B cell (primary cell): ENCODE measurements around the gene MYOM1. TPM values are rescaled to one million over a fixed set of nuclear protein-coding genes. Genes with fewer than 3 reads are reported as not detected.
"Not testable (repeated sequence)": the region's sequence is repeated elsewhere in the genome, so short reads cannot be mapped to it uniquely, and the experiment has no call there.

Source experiments
- ATAC-seq: fragments of 200-7000 bp; cut with Tn5 transposase; one replicate; pipeline ENCODE4 v1.10.0; 2021; ENCODE audit warnings: low read depth, mild to moderate bottlenecking, moderate number of reproducible peaks, moderate library complexity
- CTCF ChIA-PET: fragments of 350-600 bp; sonication (Branson Sonifier 250); formaldehyde crosslinking; loops from one replicate; lab custom pipeline; 2021; ENCODE audit warnings: antibody characterized with exemption, inconsistent platforms; lab: Charles Lee
- POLR2A ChIA-PET: fragments of 350-600 bp; sonication (Branson Sonifier 250); formaldehyde crosslinking; loops from one replicate; lab custom pipeline; 2021; ENCODE audit warnings: antibody characterized with exemption; lab: Charles Lee
- DNase-seq: peaks from one replicate; pipeline ENCODE4 v3.0.0; 2013
- H2AFZ ChIP-seq: 2 replicates; pipeline ENCODE4 v1.6.1; 2012; ENCODE audit warnings: mild to moderate bottlenecking, low read depth, low read length; ENCODE audit not compliant: insufficient read depth, poor library complexity, severe bottlenecking
- H3K27ac ChIP-seq, 2 donors: 1 replicate in 1 of 2; 2 replicates in 1 of 2; pipeline ENCODE4 v1.5.1; 2012 to 2013; ENCODE audit warnings: low read length in 2 of 2, mild to moderate bottlenecking in 2 of 2, moderate library complexity in 1 of 2
- H3K27me3 ChIP-seq, 4 experiments: fragments of 200-600 bp in 1 of 4; sonication (generic) in 1 of 4; replicated peaks in 1 of 4; 1 replicate in 2 of 4; 2 replicates in 2 of 4; pipeline versions ENCODE4 v1.6.1 to v1.7.0; 2013 to 2016; ENCODE audit warnings: low read length in 3 of 4, mild to moderate bottlenecking in 2 of 4, mixed read lengths in 1 of 4, moderate library complexity in 1 of 4; ENCODE audit not compliant: insufficient read depth in 4 of 4, control insufficient read depth in 3 of 4; ENCODE audit errors: control extremely low read depth in 1 of 4
- H3K36me3 ChIP-seq, 2 experiments: replicated peaks in 1 of 2; 1 replicate in 1 of 2; 2 replicates in 1 of 2; pipeline versions ENCODE4 v1.6.1 to v1.7.1; 2013; ENCODE audit warnings: low read length in 1 of 2; ENCODE audit not compliant: insufficient read depth in 2 of 2, control insufficient read depth in 1 of 2; ENCODE audit errors: control extremely low read depth in 1 of 2, extremely low read depth in 1 of 2
- H3K4me1 ChIP-seq, 2 donors: fragments of 200-600 bp in 1 of 2; sonication (generic) in 1 of 2; 1 replicate in 1 of 2; 2 replicates in 1 of 2; pipeline versions ENCODE4 v1.5.1 to v1.6.1; 2013 to 2017; ENCODE audit warnings: low read length in 2 of 2; ENCODE audit not compliant: control insufficient read depth in 2 of 2, insufficient read depth in 2 of 2
- H3K4me2 ChIP-seq: replicated peaks from 2 replicates; pipeline ENCODE3; 2012; ENCODE audit warnings: mild to moderate bottlenecking, low read depth, low read length; ENCODE audit not compliant: poor library complexity, severe bottlenecking
- H3K4me3 ChIP-seq, 5 experiments: fragments of 200-600 bp in 1 of 5; sonication (generic) in 1 of 5; 1 replicate in 3 of 5; 2 replicates in 2 of 5; pipeline versions ENCODE4 v1.5.1 to v1.7.0; 2011 to 2016; ENCODE audit warnings: low read length in 4 of 5, mild to moderate bottlenecking in 4 of 5, low read depth in 2 of 5, control low read depth in 1 of 5, moderate library complexity in 1 of 5; ENCODE audit not compliant: insufficient read depth in 1 of 5; ENCODE audit errors: control extremely low read depth in 1 of 5, extremely low read depth in 1 of 5
- H3K79me2 ChIP-seq: fragments of 200-600 bp; sonication (generic); one replicate; pipeline ENCODE4 v1.6.0; 2016; ENCODE audit warnings: low read length; ENCODE audit not compliant: control insufficient read depth, insufficient read depth
- H3K9ac ChIP-seq: fragments of 200-600 bp; sonication (generic); 2 replicates; pipeline ENCODE4 v1.6.1; 2017; ENCODE audit warnings: mild to moderate bottlenecking, low read length, moderate library complexity
- H3K9me3 ChIP-seq, 3 donors: one replicate each; pipeline versions ENCODE4 v1.6.1 to v1.7.1; 2013; ENCODE audit warnings: low read length in 2 of 3; ENCODE audit not compliant: control insufficient read depth in 2 of 3, insufficient read depth in 1 of 3; ENCODE audit errors: control extremely low read depth in 1 of 3
- H4K20me1 ChIP-seq: 2 replicates; pipeline ENCODE4 v1.6.0; 2012; ENCODE audit warnings: mild to moderate bottlenecking, low read length; ENCODE audit not compliant: insufficient read depth, control insufficient read depth, poor library complexity, severe bottlenecking
- H3K27ac Mint-ChIP-seq: one replicate; pipeline ENCODE4 v1.8.0; 2021; ENCODE audit warnings: mixed read lengths
- H3K27me3 Mint-ChIP-seq: one replicate; pipeline ENCODE4 v1.8.0; 2021; ENCODE audit warnings: mixed read lengths
- H3K4me1 Mint-ChIP-seq: one replicate; pipeline ENCODE4 v1.8.0; 2021; ENCODE audit warnings: mixed read lengths
- H3K4me3 Mint-ChIP-seq: one replicate; pipeline ENCODE4 v1.8.0; 2021; ENCODE audit warnings: mixed read lengths
- H3K9me3 Mint-ChIP-seq: one replicate; pipeline ENCODE4 v1.8.0; 2022; ENCODE audit warnings: mixed read lengths; ENCODE audit not compliant: insufficient read depth
- EZH2 ChIP-seq: IDR thresholded peaks from 2 replicates; pipeline ENCODE4 v1.6.1; 2012; ENCODE audit warnings: borderline replicate concordance, low read depth, mild to moderate bottlenecking, moderate library complexity, low read length; ENCODE audit not compliant: insufficient read depth, poor library complexity, severe bottlenecking
- WGBS: methylation state at CpG from one replicate; pipeline ENCODE4 v1.1.5; 2013; ENCODE audit warnings: missing lambda C conversion rate; ENCODE audit not compliant: insufficient coverage; 5-methylcytosine and 5-hydroxymethylcytosine counted together
- intact Hi-C: fragments of 100-400 bp; cut with micrococcal nuclease; formaldehyde crosslinking; loops from one replicate; pipeline ENCODE4 v1.10.0; 2022
- polyA plus RNA-seq: library from polyadenylated mRNA; depleted of rRNA; stranded (reverse); fragments of >200 nt; gene quantifications from 2 replicates; pipeline ENCODE4 v1.2.3, GENCODE V29; 2012
- total RNA-seq, 2 donors: library from RNA; stranded (reverse); fragments of 120-200 nt in 1 of 2; gene quantifications; 1 replicate in 1 of 2; 2 replicates in 1 of 2; pipeline versions ENCODE4 v1.2.3 to v1.2.4, GENCODE V29; 2013 to 2022
- TF ChIP-seq, protein P1 (sequence below): fragments of 200-600 bp; IDR thresholded peaks from one replicate; pipeline ENCODE4 v1.8.0; 2022; ENCODE audit warnings: antibody characterized with exemption, mild to moderate bottlenecking

MYOM1 gene
- total and polyA plus RNA-seq, 2 donors (not counting 1 experiment from before 2014, with no cell fraction given), result 1.5 to 12.8 TPM

DNA sequence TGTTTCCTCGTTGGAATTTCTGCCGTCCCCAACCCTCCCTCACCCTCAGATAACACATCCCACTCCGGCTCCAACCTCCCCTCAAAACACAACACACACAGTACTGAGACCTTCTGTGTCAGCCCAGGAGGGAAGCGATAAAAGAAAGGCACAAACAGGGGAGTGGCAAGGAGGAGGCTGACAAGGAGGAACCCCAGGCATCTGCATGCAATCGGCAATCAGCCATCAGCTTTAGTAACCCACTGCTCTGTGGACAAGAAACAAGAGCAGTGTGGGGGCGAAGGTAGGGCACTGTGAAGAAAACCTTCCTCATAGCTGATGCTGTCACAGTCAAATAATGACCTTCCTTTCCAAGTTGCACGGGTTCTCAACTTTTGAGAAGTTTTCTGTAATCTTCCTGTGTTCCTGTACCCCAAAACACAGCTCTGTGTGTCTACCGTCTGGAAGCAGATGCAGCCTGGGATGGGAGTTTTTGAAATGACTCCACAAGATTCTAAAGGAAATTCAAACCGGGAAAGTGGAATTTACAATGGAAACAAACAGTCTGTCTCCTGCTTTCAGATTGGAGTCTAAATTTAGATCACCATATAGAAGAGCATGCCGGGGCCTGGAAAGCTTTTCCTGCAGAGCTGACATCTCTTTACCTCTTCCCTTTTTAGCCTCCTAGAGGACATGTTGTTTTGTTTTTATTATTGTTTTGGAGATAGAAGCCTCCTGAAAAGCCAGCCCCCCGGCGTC lies 190.4 kb downstream of the MYOM1 start:
- no peaks in the 10 kb centered on the region for H3K4me1 Mint-ChIP-seq
- no peak for TF ChIP-seq EZH2
- TF ChIP-seq, protein P1, sequence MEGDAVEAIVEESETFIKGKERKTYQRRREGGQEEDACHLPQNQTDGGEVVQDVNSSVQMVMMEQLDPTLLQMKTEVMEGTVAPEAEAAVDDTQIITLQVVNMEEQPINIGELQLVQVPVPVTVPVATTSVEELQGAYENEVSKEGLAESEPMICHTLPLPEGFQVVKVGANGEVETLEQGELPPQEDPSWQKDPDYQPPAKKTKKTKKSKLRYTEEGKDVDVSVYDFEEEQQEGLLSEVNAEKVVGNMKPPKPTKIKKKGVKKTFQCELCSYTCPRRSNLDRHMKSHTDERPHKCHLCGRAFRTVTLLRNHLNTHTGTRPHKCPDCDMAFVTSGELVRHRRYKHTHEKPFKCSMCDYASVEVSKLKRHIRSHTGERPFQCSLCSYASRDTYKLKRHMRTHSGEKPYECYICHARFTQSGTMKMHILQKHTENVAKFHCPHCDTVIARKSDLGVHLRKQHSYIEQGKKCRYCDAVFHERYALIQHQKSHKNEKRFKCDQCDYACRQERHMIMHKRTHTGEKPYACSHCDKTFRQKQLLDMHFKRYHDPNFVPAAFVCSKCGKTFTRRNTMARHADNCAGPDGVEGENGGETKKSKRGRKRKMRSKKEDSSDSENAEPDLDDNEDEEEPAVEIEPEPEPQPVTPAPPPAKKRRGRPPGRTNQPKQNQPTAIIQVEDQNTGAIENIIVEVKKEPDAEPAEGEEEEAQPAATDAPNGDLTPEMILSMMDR, result no peak
- Histone ChIP-seq H2AFZ (peak overlapping the region; percentile 16), H3K27ac (no peak overlapping the region), H3K27me3 (no peaks in the 10 kb centered on the region), H3K4me2 (no peak overlapping the region), H3K4me3 (no peak overlapping the region), H3K79me2 (no peaks in the 10 kb centered on the region), H3K36me3 (no peaks in the 10 kb centered on the region), H3K9ac (no peak overlapping the region), H3K9me3 (peaks cover 0 to 6% (median 0%) of the 10 kb centered on the region in 3 donors), H4K20me1 (no peaks in the 10 kb centered on the region), H3K4me1 (no peaks in the 10 kb centered on the region)
- H3K27me3 Mint-ChIP-seq, result no peaks in the 10 kb centered on the region
- ATAC-seq (no peak), DNase-seq (no peak)
- H3K9me3 Mint-ChIP-seq, result no peaks in the 10 kb centered on the region
- H3K4me3 Mint-ChIP-seq, result no peak overlapping the region
- CTCF ChIA-PET, result interaction anchor here (0.7 kb wide), 1 partner anchor 59 kb away, joined by 3 read pairs; no protein-coding TSS in a partner anchor
- H3K27ac Mint-ChIP-seq, result no peak overlapping the region
- POLR2A ChIA-PET, result interaction anchor here (0.6 kb wide), 1 partner anchor 565 kb away, joined by 3 read pairs; no protein-coding TSS in a partner anchor
- 53% methylated on average over 5 of the region's 12 CpGs for WGBS
- intact Hi-C loops, result no loop called here

DNA sequence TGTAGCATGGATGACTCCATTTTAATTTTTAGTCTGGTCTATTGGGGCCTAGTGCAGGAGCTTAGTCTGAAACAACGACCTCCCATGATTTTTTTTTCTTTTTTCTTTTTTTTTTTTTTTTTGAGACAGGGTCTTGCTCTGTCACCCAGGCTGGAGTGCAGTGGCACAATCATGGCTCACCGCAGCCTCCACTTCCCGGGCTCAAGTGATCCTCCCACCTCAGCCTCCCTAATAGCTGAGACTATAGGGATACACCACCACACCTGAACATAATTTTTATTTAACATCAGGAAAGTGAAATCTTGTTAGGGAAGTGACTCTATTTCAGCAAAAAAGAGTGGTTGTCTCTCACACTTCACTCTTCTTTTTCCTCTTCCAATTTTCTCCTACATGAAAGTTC lies 191.7 kb downstream of the MYOM1 start:
- ATAC-seq, H4K20me1 ChIP-seq, H3K4me3 Mint-ChIP-seq, CTCF ChIA-PET, DNase-seq, intact Hi-C loops, H3K9me3 ChIP-seq, H3K9me3 Mint-ChIP-seq, H3K4me1 Mint-ChIP-seq, H3K36me3 ChIP-seq, H3K27ac ChIP-seq, H3K27me3 Mint-ChIP-seq, H3K4me1 ChIP-seq, H2AFZ ChIP-seq, H3K27ac Mint-ChIP-seq, H3K4me2 ChIP-seq, H3K4me3 ChIP-seq, H3K9ac ChIP-seq, H3K79me2 ChIP-seq, H3K27me3 ChIP-seq, POLR2A ChIA-PET: not testable (repeated sequence)
- WGBS, result no CpG with 5 or more reads among the region's 3 CpGs
